C4-2B (cell line): ENCODE data around the gene TRIM2.

Experiments
- H3K27ac ChIP-seq: fragments of 450-650 bp; 2 replicates; pipeline ENCODE4 v1.5.1; 2017
- ZFX ChIP-seq: fragments of 450-650 bp; IDR thresholded peaks from 2 replicates; pipeline ENCODE4 v1.6.1; 2017
- TF ChIP-seq, protein P1 (sequence below): fragments of 450-650 bp; conservative IDR thresholded peaks from 2 replicates; pipeline ENCODE4 v1.5.1; 2017; ENCODE audit warnings: mild to moderate bottlenecking

The TRIM2 gene

DNA sequence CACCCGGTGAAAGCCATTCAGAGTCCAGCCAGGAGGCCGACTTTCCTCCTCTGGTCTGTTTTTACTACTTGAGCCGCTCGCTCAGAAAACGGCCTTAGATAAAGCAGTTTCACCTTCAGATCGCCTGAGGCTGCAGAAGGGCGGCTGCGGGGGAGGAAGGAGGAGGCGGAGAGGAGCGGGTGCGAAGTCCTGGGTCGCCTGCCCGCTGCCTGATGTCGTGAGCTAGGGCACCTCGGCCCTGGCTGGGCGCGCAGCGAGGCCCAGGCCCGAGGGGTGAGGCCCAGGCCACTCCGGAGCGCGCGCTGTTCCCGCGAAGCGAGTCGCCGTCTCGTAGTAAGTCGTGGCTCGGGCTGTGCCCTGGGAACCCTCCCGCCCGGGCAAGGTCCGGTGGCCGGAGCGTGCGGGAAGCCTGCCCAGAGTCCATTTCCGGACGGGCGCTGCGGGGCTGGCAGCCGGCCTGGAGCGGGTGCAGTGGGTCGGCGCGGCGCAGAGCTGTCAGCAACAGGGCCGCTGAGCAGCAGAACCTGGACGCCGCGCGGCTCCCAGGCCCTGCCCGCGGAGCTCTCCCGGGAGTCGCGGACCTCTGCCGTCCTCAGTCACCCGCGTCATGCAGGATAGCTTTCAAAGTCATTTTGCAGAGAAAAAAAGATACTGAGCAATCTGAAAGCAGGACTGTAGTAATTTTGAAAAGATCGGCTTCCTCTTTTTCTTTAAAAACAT is 18.6 kb downstream of the TRIM2 start:
- no peak overlapping the region for H3K27ac ChIP-seq
- no peak for TF ChIP-seq ZFX
- TF ChIP-seq, protein P1, sequence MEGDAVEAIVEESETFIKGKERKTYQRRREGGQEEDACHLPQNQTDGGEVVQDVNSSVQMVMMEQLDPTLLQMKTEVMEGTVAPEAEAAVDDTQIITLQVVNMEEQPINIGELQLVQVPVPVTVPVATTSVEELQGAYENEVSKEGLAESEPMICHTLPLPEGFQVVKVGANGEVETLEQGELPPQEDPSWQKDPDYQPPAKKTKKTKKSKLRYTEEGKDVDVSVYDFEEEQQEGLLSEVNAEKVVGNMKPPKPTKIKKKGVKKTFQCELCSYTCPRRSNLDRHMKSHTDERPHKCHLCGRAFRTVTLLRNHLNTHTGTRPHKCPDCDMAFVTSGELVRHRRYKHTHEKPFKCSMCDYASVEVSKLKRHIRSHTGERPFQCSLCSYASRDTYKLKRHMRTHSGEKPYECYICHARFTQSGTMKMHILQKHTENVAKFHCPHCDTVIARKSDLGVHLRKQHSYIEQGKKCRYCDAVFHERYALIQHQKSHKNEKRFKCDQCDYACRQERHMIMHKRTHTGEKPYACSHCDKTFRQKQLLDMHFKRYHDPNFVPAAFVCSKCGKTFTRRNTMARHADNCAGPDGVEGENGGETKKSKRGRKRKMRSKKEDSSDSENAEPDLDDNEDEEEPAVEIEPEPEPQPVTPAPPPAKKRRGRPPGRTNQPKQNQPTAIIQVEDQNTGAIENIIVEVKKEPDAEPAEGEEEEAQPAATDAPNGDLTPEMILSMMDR, result no peak

DNA sequence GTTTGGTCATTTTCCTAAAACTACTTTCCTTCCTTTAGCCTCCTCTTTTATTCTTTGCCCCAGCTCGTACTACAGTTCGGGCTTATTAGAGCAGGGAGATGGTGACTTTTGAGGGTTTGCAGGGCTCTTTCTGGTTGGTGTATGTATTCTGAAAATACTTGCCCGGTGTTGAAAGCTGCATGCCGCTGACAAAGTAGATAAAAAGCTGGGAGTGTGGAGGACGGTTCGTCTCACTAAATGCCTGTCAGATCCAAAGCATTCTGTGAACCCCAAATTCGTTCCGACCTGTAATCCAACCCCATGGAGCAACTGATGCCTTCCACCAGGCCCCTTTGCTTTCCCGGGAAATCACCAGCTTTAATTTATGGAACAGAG is 19.2 kb downstream of the TRIM2 start:
- no peak for TF ChIP-seq ZFX
- TF ChIP-seq, protein P1, result no peak
- no peak overlapping the region for H3K27ac ChIP-seq

DNA sequence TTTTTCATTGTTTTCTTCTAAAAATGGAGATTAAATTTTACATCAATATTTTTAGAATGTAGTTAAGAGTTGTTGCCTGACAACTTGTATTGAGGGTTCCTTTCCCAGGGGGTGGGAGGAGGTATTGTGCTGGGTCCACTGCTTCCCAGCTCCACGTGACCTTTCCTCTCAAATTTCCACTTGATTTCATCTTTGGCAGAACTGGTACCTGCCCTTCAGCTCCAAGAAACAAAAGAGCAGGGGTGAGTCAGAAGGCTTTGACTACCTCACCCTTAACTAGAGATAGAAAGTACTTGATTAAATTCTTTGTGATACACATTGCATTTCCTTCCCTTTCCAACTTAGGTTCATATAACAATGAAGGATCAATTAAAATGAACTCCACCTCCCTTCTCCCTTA is 19.7 kb downstream of the TRIM2 start:
- no peak overlapping the region for H3K27ac ChIP-seq
- no peak for TF ChIP-seq ZFX
- TF ChIP-seq, protein P1, result no peak

DNA sequence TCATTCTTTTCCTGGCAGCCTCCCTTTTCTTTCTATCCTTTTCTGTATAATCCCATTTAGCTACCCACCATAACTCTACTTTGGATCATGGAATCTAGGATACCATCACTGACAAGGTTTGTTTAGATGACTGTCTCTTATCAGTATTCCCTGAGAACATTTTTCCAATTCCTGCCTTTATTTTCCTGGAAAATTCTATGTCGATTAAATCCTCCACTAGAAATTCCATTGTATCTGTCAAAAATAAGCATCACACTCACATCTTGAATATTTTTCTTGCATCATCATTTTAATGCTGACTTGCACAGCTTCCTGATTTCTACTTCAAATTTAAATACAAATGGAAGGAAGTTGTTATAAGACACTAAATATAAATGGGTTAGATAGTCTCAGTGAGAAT is 20.2 kb downstream of the TRIM2 start:
- no peak overlapping the region for H3K27ac ChIP-seq
- no peak for TF ChIP-seq ZFX
- TF ChIP-seq, protein P1, result no peak

DNA sequence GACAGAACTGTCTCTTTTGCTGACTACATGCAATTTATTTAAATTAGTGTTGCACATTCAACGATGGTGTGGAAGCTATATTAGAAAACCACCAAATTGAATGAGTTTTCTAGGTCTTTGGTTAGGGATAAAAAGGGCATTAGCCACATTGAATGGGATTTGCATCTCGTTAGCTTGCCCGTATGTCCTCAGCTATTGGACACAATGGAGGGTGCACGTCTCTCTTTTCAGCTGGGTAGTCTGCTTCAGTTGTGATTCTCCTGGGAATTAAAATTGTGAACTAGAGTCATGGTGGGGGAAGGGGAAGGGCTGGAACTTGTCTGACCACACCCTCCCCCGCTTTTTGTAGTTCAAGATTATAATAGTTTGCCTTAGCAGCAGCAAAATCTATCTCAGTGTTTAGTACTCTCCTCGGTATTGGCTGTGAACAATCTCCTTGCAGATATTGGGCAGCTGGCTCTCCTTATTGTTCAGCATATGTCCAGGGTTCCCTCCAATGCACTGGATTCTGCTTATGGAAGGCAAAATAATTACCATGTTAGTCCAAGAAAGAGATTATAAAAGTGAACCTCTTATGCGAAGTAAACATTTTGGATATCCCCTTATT is 23.3 kb downstream of the TRIM2 start:
- TF ChIP-seq, protein P1, result no peak
- no peak for TF ChIP-seq ZFX
- no peak overlapping the region for H3K27ac ChIP-seq

DNA sequence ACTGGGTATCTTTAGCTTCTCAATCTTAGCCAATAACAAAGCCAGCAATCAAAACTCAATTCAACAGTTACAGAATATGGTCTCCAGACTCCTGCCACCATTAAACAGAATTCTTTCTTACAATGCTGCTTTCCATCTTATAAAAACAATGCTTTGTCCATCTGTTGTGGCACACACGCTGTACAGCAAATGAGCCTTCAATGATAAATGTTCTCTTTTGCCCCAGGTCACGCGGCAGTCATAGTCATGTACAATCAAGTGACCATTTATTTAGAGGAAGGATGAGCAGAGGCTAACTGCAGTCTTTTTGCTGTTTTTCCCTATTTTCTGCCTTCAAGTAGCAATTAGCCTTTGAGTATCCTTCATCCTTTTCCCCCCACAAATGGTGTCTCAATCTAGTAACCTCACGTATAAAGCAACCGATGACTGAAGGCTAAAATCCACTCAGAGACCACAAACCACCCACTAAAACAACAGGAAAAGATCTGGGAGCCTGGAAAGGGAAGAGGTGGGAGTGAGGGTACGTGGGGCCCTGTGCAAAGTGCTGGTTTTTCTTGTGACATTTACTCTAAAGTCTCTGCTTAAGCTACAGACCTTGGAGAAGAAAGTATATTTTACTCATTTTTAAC is 24.4 kb downstream of the TRIM2 start:
- H3K27ac ChIP-seq, result no peak overlapping the region
- TF ChIP-seq ZFX, result no peak
- TF ChIP-seq, protein P1, result no peak

DNA sequence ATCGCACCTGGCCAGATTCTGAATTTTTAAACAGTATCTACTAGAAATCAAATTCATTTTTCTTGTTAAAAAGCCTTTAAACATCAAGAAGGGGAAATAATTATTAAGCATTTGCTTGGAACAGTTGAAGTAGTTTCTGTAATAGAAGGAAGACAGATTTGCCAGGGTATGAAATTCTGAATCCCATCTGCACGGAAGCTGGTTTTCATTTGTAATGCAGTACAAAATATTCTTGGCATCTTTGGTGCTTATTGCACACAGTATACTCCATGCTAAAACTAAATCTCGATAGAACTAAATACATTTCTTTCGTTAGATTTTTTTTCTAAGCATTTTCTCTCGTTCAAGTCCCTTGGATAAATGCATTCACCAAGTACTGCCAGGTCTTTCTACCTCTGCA is 25.3 kb downstream of the TRIM2 start:
- TF ChIP-seq ZFX, result no peak
- TF ChIP-seq, protein P1, result no peak
- H3K27ac ChIP-seq, result no peak overlapping the region
